SK-N-MC (cell line): ENCODE results near the gene ADAMTS3.

ENCODE experiments used
- DNase-seq: peaks from one replicate; pipeline ENCODE4 v3.0.0-alpha.2; 2011; ENCODE audit warnings: low read depth, low spot score
- H3K27ac ChIP-seq: fragments of 200-600 bp; sonication (generic); 2 replicates; pipeline ENCODE4 v1.5.1; 2016; ENCODE audit warnings: mixed run types
- H3K36me3 ChIP-seq: fragments of 200-600 bp; sonication (generic); 2 replicates; pipeline ENCODE4 v1.6.1; 2017; ENCODE audit warnings: antibody characterized with exemption, low read length, mixed read lengths; ENCODE audit not compliant: insufficient read depth
- H3K4me3 ChIP-seq: fragments of 200-600 bp; sonication (generic); 2 replicates; pipeline ENCODE4 v1.5.1; 2016
- H3K9ac ChIP-seq: fragments of 200-600 bp; sonication (generic); 2 replicates; pipeline ENCODE4 v1.8.0; 2017; ENCODE audit warnings: mixed run types, mixed read lengths; ENCODE audit not compliant: insufficient read length
- H3K9me3 ChIP-seq: fragments of 200-600 bp; sonication (generic); 2 replicates; pipeline ENCODE4 v1.6.1; 2017; ENCODE audit warnings: low read depth, mild to moderate bottlenecking, antibody characterized with exemption, low read length, moderate library complexity, mixed read lengths
- EZH2 ChIP-seq: fragments of 200-600 bp; sonication (generic); IDR thresholded peaks from one replicate; pipeline ENCODE4 v1.6.1; 2017; ENCODE audit warnings: antibody characterized with exemption
- FOXP2 ChIP-seq: optimal IDR thresholded peaks from 2 replicates; pipeline ENCODE3; 2011; ENCODE audit warnings: mild to moderate bottlenecking, moderate library complexity; ENCODE audit not compliant: insufficient read depth; ENCODE audit errors: extremely low read length, control extremely low read depth
- POLR2AphosphoS5 ChIP-seq: IDR thresholded peaks from 2 replicates; pipeline ENCODE4 v1.6.1; 2012; ENCODE audit warnings: mild to moderate bottlenecking, low read depth, low read length, borderline replicate concordance

Gene ADAMTS3

GRCh38 chr4:72376901-72377300 is 192.1 kb downstream of the ADAMTS3 start:
- H3K9me3 ChIP-seq, result no peaks in the 10 kb centered on the region
- no peak overlapping the region for H3K9ac ChIP-seq
- no peak overlapping the region for H3K4me3 ChIP-seq
- no peak for DNase-seq
- no peak overlapping the region for H3K27ac ChIP-seq
- TF ChIP-seq EZH2, result no peak
- no peak for TF ChIP-seq FOXP2
- no peak for TF ChIP-seq POLR2AphosphoS5
- no peaks in the 10 kb centered on the region for H3K36me3 ChIP-seq

GRCh38 chr4:72375073-72375736 is 193.8 kb downstream of the ADAMTS3 start:
- H3K4me3 ChIP-seq, result no peak overlapping the region
- H3K9me3 ChIP-seq, result no peaks in the 10 kb centered on the region
- no peak for TF ChIP-seq FOXP2
- no peak for TF ChIP-seq EZH2
- no peak overlapping the region for H3K9ac ChIP-seq
- no peaks in the 10 kb centered on the region for H3K36me3 ChIP-seq
- H3K27ac ChIP-seq, result 0 out of 2 replicates have a peak overlapping the region, but pooled peaks have one; percentile 11
- no peak for DNase-seq

- no peak for TF ChIP-seq POLR2AphosphoS5
- no peak for TF ChIP-seq EZH2
- TF ChIP-seq FOXP2, result no peak
- Histone ChIP-seq H3K4me3 (no peak overlapping the region), H3K27ac (no peak overlapping the region)
These were observed 194.9 kb downstream of the ADAMTS3 start for GRCh38 chr4:72374159-72374558.

GRCh38 chr4:72366601-72367000 is 202.4 kb downstream of the ADAMTS3 start:
- no peaks in the 10 kb centered on the region for H3K36me3 ChIP-seq
- peak overlapping the region; percentile 13 for H3K9ac ChIP-seq
- peak overlapping the region; percentile 71 for H3K27ac ChIP-seq
- H3K4me3 ChIP-seq, result peak overlapping the region; percentile 38; the same call in 1 of the 2 replicates
- DNase-seq, result no peak
- TF ChIP-seq EZH2 (no peak), POLR2AphosphoS5 (no peak), FOXP2 (no peak)
- H3K9me3 ChIP-seq, result no peaks in the 10 kb centered on the region

More at GRCh38 chr4:72374159-72374558, 194.9 kb downstream of the ADAMTS3 start:
- Histone ChIP-seq H3K9me3 (no peaks in the 10 kb centered on the region), H3K9ac (no peak overlapping the region), H3K36me3 (no peaks in the 10 kb centered on the region)
- DNase-seq, result no peak

GRCh38 chr4:72365981-72366380 is 203.0 kb downstream of the ADAMTS3 start:
- H3K9me3 ChIP-seq, result no peaks in the 10 kb centered on the region
- H3K27ac ChIP-seq, result no peak overlapping the region
- DNase-seq, result no peak
- H3K36me3 ChIP-seq, result no peaks in the 10 kb centered on the region
- H3K4me3 ChIP-seq, result no peak overlapping the region
- no peak overlapping the region for H3K9ac ChIP-seq
- TF ChIP-seq FOXP2 (no peak), EZH2 (no peak), POLR2AphosphoS5 (no peak)

- TF ChIP-seq POLR2AphosphoS5, result no peak
- no peak for TF ChIP-seq FOXP2
- no peak for TF ChIP-seq EZH2
- Histone ChIP-seq H3K9ac (no peak overlapping the region), H3K4me3 (no peak overlapping the region), H3K36me3 (no peaks in the 10 kb centered on the region), H3K27ac (no peak overlapping the region), H3K9me3 (no peaks in the 10 kb centered on the region)
- DNase-seq, result no peak
These were observed 204.0 kb downstream of the ADAMTS3 start for GRCh38 chr4:72365016-72365415.

- Histone ChIP-seq H3K9ac (no peak overlapping the region), H3K36me3 (no peaks in the 10 kb centered on the region), H3K27ac (no peak overlapping the region), H3K4me3 (no peak overlapping the region), H3K9me3 (no peaks in the 10 kb centered on the region)
- TF ChIP-seq EZH2, result no peak
- TF ChIP-seq FOXP2, result no peak
- no peak for TF ChIP-seq POLR2AphosphoS5
- no peak for DNase-seq
These were observed 208.9 kb downstream of the ADAMTS3 start for GRCh38 chr4:72360075-72360474.

- DNase-seq, result no peak
- TF ChIP-seq EZH2, result no peak
- TF ChIP-seq FOXP2, result no peak
- TF ChIP-seq POLR2AphosphoS5, result no peak
- H3K36me3 ChIP-seq, result no peaks in the 10 kb centered on the region
- H3K9ac ChIP-seq, result no peak overlapping the region
- H3K27ac ChIP-seq, result peak overlapping the region; percentile 69; the same call in 1 of the 2 replicates
- no peaks in the 10 kb centered on the region for H3K9me3 ChIP-seq
- H3K4me3 ChIP-seq, result no peak overlapping the region
These were observed 210.5 kb downstream of the ADAMTS3 start for GRCh38 chr4:72358483-72358882.

- Histone ChIP-seq H3K9me3 (no peaks in the 10 kb centered on the region), H3K9ac (no peak overlapping the region), H3K36me3 (no peaks in the 10 kb centered on the region), H3K27ac (peak overlapping the region; percentile 69; the same call in 1 of the 2 replicates), H3K4me3 (no peak overlapping the region)
- TF ChIP-seq EZH2, result no peak
- no peak for TF ChIP-seq FOXP2
- TF ChIP-seq POLR2AphosphoS5, result no peak
- DNase-seq, result no peak
These were observed 211.1 kb downstream of the ADAMTS3 start for GRCh38 chr4:72357908-72358307.
